ENCODE data around the gene ANAPC1.
"Not testable (repeated sequence)": the region's sequence is repeated elsewhere in the genome, so short reads cannot be mapped to it uniquely, and the experiment has no call there.

ANAPC1 gene

GRCh38 chr2:111812970-111813622, 70.9 kb downstream of the ANAPC1 start:
- not testable (repeated sequence) for DNase-seq (ENCODE audit: low read depth)

- DNase-seq (ENCODE audit: low read depth) = not testable (repeated sequence)
Observed at GRCh38 chr2:111790633-111791032, 93.4 kb downstream of the ANAPC1 start.

GRCh38 chr2:111784081-111784480, 99.9 kb downstream of the ANAPC1 start:
- not testable (repeated sequence) for DNase-seq (ENCODE audit: low read depth)

- DNase-seq (ENCODE audit: low read depth) = not testable (repeated sequence)
Observed at GRCh38 chr2:111782195-111782594, 101.8 kb downstream of the ANAPC1 start.

- not testable (repeated sequence) for DNase-seq (ENCODE audit: low read depth)
Observed at GRCh38 chr2:111781443-111782094, 102.4 kb downstream of the ANAPC1 start.

- not testable (repeated sequence) for DNase-seq (ENCODE audit: low read depth)
Observed at GRCh38 chr2:111777155-111777554, 106.8 kb downstream of the ANAPC1 start.

GRCh38 chr2:111776296-111776695, 107.7 kb downstream of the ANAPC1 start:
- DNase-seq (ENCODE audit: low read depth) = not testable (repeated sequence)

- DNase-seq (ENCODE audit: low read depth) = not testable (repeated sequence)
Observed at GRCh38 chr2:111772180-111772579, 111.8 kb downstream of the ANAPC1 start.

GRCh38 chr2:111770916-111771658, 112.9 kb downstream of the ANAPC1 start:
- not testable (repeated sequence) for DNase-seq (ENCODE audit: low read depth)

- not testable (repeated sequence) for DNase-seq (ENCODE audit: low read depth)
Observed at GRCh38 chr2:111768266-111769190, 115.5 kb downstream of the ANAPC1 start.

GRCh38 chr2:111767087-111767486, 116.9 kb downstream of the ANAPC1 start:
- not testable (repeated sequence) for DNase-seq (ENCODE audit: low read depth)

- not testable (repeated sequence) for DNase-seq (ENCODE audit: low read depth)
Observed at GRCh38 chr2:111766295-111766694, 117.7 kb downstream of the ANAPC1 start.

- not testable (repeated sequence) for DNase-seq (ENCODE audit: low read depth)
Observed at GRCh38 chr2:111764151-111764550, 119.8 kb downstream of the ANAPC1 start.

- DNase-seq (ENCODE audit: low read depth) = not testable (repeated sequence)
Observed at GRCh38 chr2:111760697-111761284, 123.2 kb downstream of the ANAPC1 start.

GRCh38 chr2:111752533-111752932, 131.5 kb downstream of the ANAPC1 start:
- DNase-seq (ENCODE audit: low read depth) = not testable (repeated sequence)

GRCh38 chr2:111750641-111751040, 133.4 kb downstream of the ANAPC1 start:
- DNase-seq (ENCODE audit: low read depth) = not testable (repeated sequence)

- not testable (repeated sequence) for DNase-seq (ENCODE audit: low read depth)
Observed at GRCh38 chr2:111748429-111748828, 135.6 kb downstream of the ANAPC1 start.

GRCh38 chr2:111747410-111748115, 136.4 kb downstream of the ANAPC1 start:
- DNase-seq (ENCODE audit: low read depth) = not testable (repeated sequence)

- DNase-seq (ENCODE audit: low read depth) = not testable (repeated sequence)
Observed at GRCh38 chr2:111744751-111745150, 139.2 kb downstream of the ANAPC1 start.

GRCh38 chr2:111741517-111741916, 142.5 kb downstream of the ANAPC1 start:
- DNase-seq (ENCODE audit: low read depth) = not testable (repeated sequence)

Measured in EH (cell line).